Stimulated activated CD8-positive, alpha-beta memory T cell treated with anti-CD3 and anti-CD28 coated beads, Interleukin-7, amount 100 ng/mL, for 4 hours (primary cell): ENCODE results near the gene TAS1R3.

Source experiments
- DNase-seq, 2 donors: peaks; one replicate each; pipeline ENCODE4 v3.0.0-alpha.2; 2020; ENCODE audit warnings: low read depth in 2 of 2

The TAS1R3 gene

GRCh38 chr1:1324084-1324523, 7.0 kb upstream of the TAS1R3 start:
- DNase-seq: no peak

GRCh38 chr1:1324524-1325287, 6.4 kb upstream of the TAS1R3 start, which contains the start of the genes CPTP and INTS11:
Gene CPTP, plus strand, starts transcription at chr1:1324802. Its CDS starts 2,109 bp downstream, at chr1:1326911.
Gene INTS11, minus strand, starts transcription at chr1:1324660. Its CDS starts 52 bp downstream, at chr1:1324608.
- peak; percentile 93 to 95 for DNase-seq

GRCh38 chr1:1325288-1326074, 5.6 kb upstream of the TAS1R3 start:
- DNase-seq: no peak

- DNase-seq: no peak
Measured at GRCh38 chr1:1326075-1326605, 4.9 kb upstream of the TAS1R3 start.

- no peak for DNase-seq
Measured at GRCh38 chr1:1327291-1327690, 3.8 kb upstream of the TAS1R3 start.

GRCh38 chr1:1328254-1328653, 2.8 kb upstream of the TAS1R3 start:
- no peak for DNase-seq

GRCh38 chr1:1329304-1330210, 1.5 kb upstream of the TAS1R3 start:
- no peak for DNase-seq

- no peak for DNase-seq
Measured at GRCh38 chr1:1330366-1331067, 563 bp upstream of the TAS1R3 start.

GRCh38 chr1:1332031-1332755, 1.1 kb downstream of the TAS1R3 start:
- DNase-seq: no peak

GRCh38 chr1:1332774-1333480, 1.8 kb downstream of the TAS1R3 start:
- no peak for DNase-seq

- no peak for DNase-seq
Measured at GRCh38 chr1:1333551-1334241, 2.6 kb downstream of the TAS1R3 start.

GRCh38 chr1:1334835-1335234, 3.8 kb downstream of the TAS1R3 start:
- DNase-seq: no peak

GRCh38 chr1:1335283-1335682, 4.2 kb downstream of the TAS1R3 start:
- no peak for DNase-seq

GRCh38 chr1:1335792-1336248, 4.7 kb downstream of the TAS1R3 start:
- DNase-seq: no peak

GRCh38 chr1:1336446-1336845, 5.4 kb downstream of the TAS1R3 start:
- no peak for DNase-seq

GRCh38 chr1:1336931-1337792, 6.1 kb downstream of the TAS1R3 start:
- DNase-seq: no peak

GRCh38 chr1:1337793-1338147, 6.7 kb downstream of the TAS1R3 start:
- no peak for DNase-seq

- DNase-seq: no peak
Measured at GRCh38 chr1:1338278-1338677, 7.2 kb downstream of the TAS1R3 start.
